Caco-2 (cell line): ENCODE data around the gene PRXL2B. TPM values are rescaled to one million over a fixed set of nuclear protein-coding genes. Genes with fewer than 3 reads are reported as not detected.

ENCODE experiments used
- BruUV-seq: library from RNA; stranded (reverse); fragments of 400-500 nt; replicated peaks from 2 replicates; lab custom pipeline; 2021; lab: Mats Ljungman, UMichigan
- CTCF ChIA-PET: fragments of 300-600 bp; sonication (Branson Sonifier 250); formaldehyde crosslinking; loops from one replicate; lab custom pipeline; 2022; ENCODE audit warnings: antibody characterized with exemption; lab: Charles Lee
- POLR2A ChIA-PET: fragments of 300-600 bp; sonication (Branson Sonifier 250); formaldehyde crosslinking; loops from one replicate; lab custom pipeline; 2022; ENCODE audit warnings: antibody characterized with exemption; lab: Charles Lee
- DNase-seq, 2 experiments: peaks; one replicate each; pipeline versions ENCODE4 v3.0.0 to v3.0.0-alpha.2; 2020 to 2022
- H3K27me3 ChIP-seq: replicated peaks from 2 replicates; pipeline ENCODE4 v1.6.0; 2011; ENCODE audit warnings: low read length; ENCODE audit not compliant: control insufficient read depth, insufficient read depth
- H3K36me3 ChIP-seq: 2 replicates; pipeline ENCODE4 v1.5.1; 2011; ENCODE audit warnings: low read length; ENCODE audit not compliant: control insufficient read depth, insufficient read depth
- H3K4me1 ChIP-seq: fragments of 250-450 bp; sonication (Bioruptor Pico); 2 replicates; pipeline ENCODE4 v1.5.1; 2020; ENCODE audit warnings: mild to moderate bottlenecking
- H3K4me3 ChIP-seq: 2 replicates; pipeline ENCODE4 v1.5.1; 2011; ENCODE audit warnings: low read depth, mild to moderate bottlenecking, control low read depth, low read length
- H3K9me3 ChIP-seq: fragments of 250-450 bp; sonication (Bioruptor Pico); 2 replicates; pipeline ENCODE4 v1.5.1; 2020; ENCODE audit warnings: mild to moderate bottlenecking, moderate library complexity
- H3K27ac Mint-ChIP-seq: one replicate; pipeline ENCODE4 v1.8.0; 2022; ENCODE audit warnings: mixed read lengths; ENCODE audit not compliant: unreplicated experiment
- H3K27me3 Mint-ChIP-seq: one replicate; pipeline ENCODE4 v1.8.0; 2022; ENCODE audit warnings: mixed read lengths; ENCODE audit not compliant: insufficient read depth, unreplicated experiment
- H3K36me3 Mint-ChIP-seq: one replicate; pipeline ENCODE4 v1.8.0; 2022; ENCODE audit warnings: mild to moderate bottlenecking, mixed read lengths; ENCODE audit not compliant: insufficient read depth, unreplicated experiment
- H3K4me1 Mint-ChIP-seq: one replicate; pipeline ENCODE4 v1.8.0; 2022; ENCODE audit warnings: low read depth, mixed read lengths; ENCODE audit not compliant: unreplicated experiment
- H3K4me3 Mint-ChIP-seq: one replicate; pipeline ENCODE4 v1.8.0; 2022; ENCODE audit warnings: mild to moderate bottlenecking, moderate library complexity, mixed read lengths; ENCODE audit not compliant: unreplicated experiment
- H3K9me3 Mint-ChIP-seq: one replicate; pipeline ENCODE4 v1.8.0; 2022; ENCODE audit warnings: mixed read lengths; ENCODE audit not compliant: unreplicated experiment
- CTCF ChIP-seq, 2 experiments: fragments of 200-600 bp in 1 of 2; IDR thresholded peaks; 1 replicate in 1 of 2; 2 replicates in 1 of 2; pipeline versions ENCODE4 v1.5.1 to v1.8.0; 2011 to 2022; ENCODE audit warnings: antibody characterized with exemption in 1 of 2, control low read depth in 1 of 2, inconsistent platforms in 1 of 2, low read depth in 1 of 2, low read length in 1 of 2, mild to moderate bottlenecking in 1 of 2, moderate library complexity in 1 of 2; ENCODE audit not compliant: insufficient read depth in 1 of 2, severe bottlenecking in 1 of 2, unreplicated experiment in 1 of 2
- intact Hi-C: fragments of 100-400 bp; cut with micrococcal nuclease; formaldehyde crosslinking; loops from one replicate; pipeline ENCODE4 v1.10.0; 2022; ENCODE audit not compliant: unreplicated experiment
- total RNA-seq: library from RNA; stranded (reverse); gene quantifications from 2 replicates; pipeline ENCODE4 v1.2.3, GENCODE V29; 2022

PRXL2B gene
- total RNA-seq, 1 experiment from 2014 or later, result 16.2 TPM

- CTCF ChIA-PET, result interaction anchor here (0.8 to 1.3 kb wide), 5 partner anchors 14 to 133 kb away, joined by 3 to 8 read pairs (median 3); partner anchors contain the start of gene PEX10
- Histone ChIP-seq H3K36me3 (no peaks in the 10 kb centered on the region), H3K4me1 (peaks cover 8% of the 10 kb centered on the region), H3K4me3 (peak overlapping the region; percentile 65), H3K27me3 (no peaks in the 10 kb centered on the region), H3K9me3 (no peaks in the 10 kb centered on the region)
- DNase-seq, result peak; percentile 90 to 91
- TF ChIP-seq CTCF (IDR thresholded peaks at IDR 0.05; ENCODE audit: insufficient read depth in 1 of 2, low read depth in 1 of 2, low read length in 1 of 2, severe bottlenecking in 1 of 2, unreplicated experiment in 1 of 2), result no peak
- Mint-ChIP-seq H3K9me3 (no peaks in the 10 kb centered on the region), H3K4me1 (no peaks in the 10 kb centered on the region), H3K27me3 (no peaks in the 10 kb centered on the region), H3K27ac (no peak overlapping the region), H3K36me3 (peaks cover 6% of the 10 kb centered on the region), H3K4me3 (peak overlapping the region; percentile 85)
- intact Hi-C loops, result loop anchor here (1.0 kb wide), 1 partner anchor 20 kb away; the partner anchor contains the start of gene PANK4
- POLR2A ChIA-PET, result interaction anchor here (0.7 to 1.1 kb wide), 4 partner anchors 20 to 154 kb away, joined by 3 to 4 read pairs (median 4); partner anchors contain the start of genes MORN1, PANK4, PEX10 and RER1
- no TSS peak for BruUV-seq
These were observed 40.6 kb upstream of the PRXL2B start for GRCh38 chr1:2545754-2546514.

- TSS peak; percentile 61 for BruUV-seq
- Mint-ChIP-seq H3K27me3 (no peaks in the 10 kb centered on the region), H3K4me3 (peak overlapping the region; percentile 85), H3K9me3 (no peaks in the 10 kb centered on the region), H3K36me3 (peaks cover 6% of the 10 kb centered on the region), H3K4me1 (no peaks in the 10 kb centered on the region), H3K27ac (no peak overlapping the region)
- Histone ChIP-seq H3K36me3 (no peaks in the 10 kb centered on the region), H3K4me1 (peaks cover 8% of the 10 kb centered on the region), H3K27me3 (no peaks in the 10 kb centered on the region), H3K9me3 (no peaks in the 10 kb centered on the region), H3K4me3 (peak overlapping the region; percentile 65)
- DNase-seq, result peak; percentile 67 to 76
- TF ChIP-seq CTCF (IDR thresholded peaks at IDR 0.05; ENCODE audit: insufficient read depth in 1 of 2, low read depth in 1 of 2, low read length in 1 of 2, severe bottlenecking in 1 of 2, unreplicated experiment in 1 of 2), result no peak
- intact Hi-C loops, result loop anchor here (1.0 kb wide), 1 partner anchor 20 kb away; the partner anchor contains the start of gene PANK4
- ChIA-PET CTCF (interaction anchor here (0.8 to 1.4 kb wide), 7 partner anchors 14 to 133 kb away, joined by 3 to 8 read pairs (median 3); partner anchors contain the start of genes PANK4 and PEX10), POLR2A (interaction anchor here (0.6 to 1.1 kb wide), 5 partner anchors 20 to 155 kb away, joined by 3 to 8 read pairs (median 4); partner anchors contain the start of genes MORN1, PANK4, PEX10 and RER1)
These were observed 39.9 kb upstream of the PRXL2B start for GRCh38 chr1:2546515-2547209.
